GM06990 (cell line): ENCODE measurements around the gene TBC1D5.

Experiments used
- DNase-seq: peaks from one replicate; pipeline ENCODE4 v3.0.0-alpha.2; 2011; ENCODE audit not compliant: insufficient read length; ENCODE audit errors: extremely low read depth
- H3K27me3 ChIP-seq: replicated peaks from 2 replicates; pipeline ENCODE4 v1.6.0; 2011; ENCODE audit warnings: low read length; ENCODE audit not compliant: control insufficient read depth, insufficient read depth
- H3K36me3 ChIP-seq: 2 replicates; pipeline ENCODE4 v1.5.1; 2011; ENCODE audit warnings: low read length; ENCODE audit not compliant: control insufficient read depth, insufficient read depth
- H3K4me3 ChIP-seq: replicated peaks from 2 replicates; pipeline ENCODE4 v1.5.1; 2011; ENCODE audit warnings: low read depth, mild to moderate bottlenecking, control low read depth, low read length
- CTCF ChIP-seq: IDR thresholded peaks from 2 replicates; pipeline ENCODE4 v1.5.1; 2011; ENCODE audit warnings: low read length, control low read depth, mild to moderate bottlenecking, inconsistent platforms; ENCODE audit not compliant: insufficient read depth, poor library complexity, severe bottlenecking

TBC1D5 gene

DNA sequence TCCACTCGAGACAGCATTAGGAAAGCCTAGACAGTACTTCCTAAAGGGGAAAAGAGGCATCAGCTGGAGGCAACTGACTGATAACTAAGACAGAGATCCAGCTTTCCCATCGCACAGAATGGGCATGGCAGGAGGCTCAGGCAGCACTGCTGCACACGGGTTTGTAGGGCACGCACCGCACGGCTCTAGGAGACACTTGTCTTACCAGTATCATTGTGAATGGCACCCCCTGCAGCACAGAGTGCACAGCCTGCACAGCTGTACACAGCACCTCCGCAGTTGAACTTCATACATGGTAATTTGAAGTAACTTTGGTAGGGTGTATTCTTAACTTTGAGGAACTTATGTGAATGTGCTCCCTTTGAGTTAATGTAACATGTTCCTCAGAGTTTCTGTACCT is 576.1 kb downstream of the TBC1D5 start:
- H3K27me3 ChIP-seq, result no peaks in the 10 kb centered on the region
- H3K4me3 ChIP-seq, result no peak overlapping the region
- no peak for TF ChIP-seq CTCF
- DNase-seq, result no peak
- H3K36me3 ChIP-seq, result peaks cover 14% of the 10 kb centered on the region

GRCh38 chr3:17162116-17162515 is 580.3 kb downstream of the TBC1D5 start:
- Histone ChIP-seq H3K27me3 (no peaks in the 10 kb centered on the region), H3K4me3 (no peak overlapping the region), H3K36me3 (peaks cover 24% of the 10 kb centered on the region)
- DNase-seq, result no peak
- TF ChIP-seq CTCF, result no peak

GRCh38 chr3:17160597-17160996 is 581.8 kb downstream of the TBC1D5 start:
- TF ChIP-seq CTCF, result no peak
- H3K36me3 ChIP-seq, result peaks cover 27% of the 10 kb centered on the region
- no peak overlapping the region for H3K4me3 ChIP-seq
- DNase-seq, result no peak
- H3K27me3 ChIP-seq, result no peaks in the 10 kb centered on the region

DNA sequence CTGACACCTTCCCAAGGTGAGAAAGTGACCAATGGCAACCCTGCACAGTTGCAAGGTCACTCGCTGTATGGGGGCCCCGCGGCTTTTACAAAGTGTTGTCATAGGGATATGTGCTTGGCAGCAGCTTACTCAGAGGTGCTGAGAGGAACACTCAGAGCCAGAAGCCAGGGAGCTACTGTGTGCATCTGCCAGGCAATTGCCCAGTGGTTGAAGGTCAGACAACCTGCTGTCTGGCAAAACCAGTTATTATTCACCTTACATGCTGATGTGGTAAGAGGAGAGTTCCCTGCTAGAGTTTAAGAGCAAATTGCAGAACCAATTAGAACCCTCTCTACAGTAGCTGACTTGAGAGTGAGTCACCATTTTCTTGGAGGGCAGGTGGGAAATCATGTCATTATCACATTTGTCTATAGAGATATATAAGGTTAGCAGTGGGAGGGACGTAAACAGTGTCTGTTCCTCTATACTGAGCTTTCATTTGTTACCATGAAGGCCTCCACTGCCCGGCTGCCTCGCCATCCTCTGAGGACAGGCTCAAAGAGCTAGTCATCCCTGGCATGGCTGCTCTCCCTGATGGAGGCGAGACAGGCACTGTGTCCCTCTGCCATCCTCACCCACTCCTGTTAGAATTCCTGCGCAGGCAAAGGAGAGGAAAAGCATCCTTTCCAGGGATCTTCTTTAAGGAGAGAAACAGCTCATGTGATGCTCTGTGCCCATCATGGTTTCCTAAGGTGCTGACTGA is 583.3 kb downstream of the TBC1D5 start:
- DNase-seq, result no peak
- Histone ChIP-seq H3K4me3 (no peak overlapping the region), H3K27me3 (no peaks in the 10 kb centered on the region), H3K36me3 (peaks cover 31% of the 10 kb centered on the region)
- TF ChIP-seq CTCF, result no peak

DNA sequence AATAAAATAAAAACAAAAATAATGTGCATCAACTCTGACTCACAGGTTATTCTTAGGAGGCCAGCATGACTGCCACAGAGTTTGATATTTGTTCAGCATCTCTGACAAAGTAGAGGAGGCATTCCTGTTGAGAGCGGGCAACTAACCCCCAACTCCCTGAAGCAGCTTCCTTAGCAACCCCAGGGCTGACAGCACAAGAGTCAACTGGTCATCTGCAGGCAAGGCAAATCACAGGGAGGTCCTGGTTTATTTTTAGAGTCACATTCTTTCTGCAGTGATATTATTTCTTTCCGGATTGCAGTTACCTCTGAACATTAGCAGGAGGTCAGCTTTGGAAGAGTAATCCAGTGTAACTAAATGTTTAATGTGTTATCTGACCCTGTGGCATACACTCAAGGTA is 584.7 kb downstream of the TBC1D5 start:
- Histone ChIP-seq H3K4me3 (no peak overlapping the region), H3K36me3 (peaks cover 33% of the 10 kb centered on the region), H3K27me3 (no peaks in the 10 kb centered on the region)
- DNase-seq, result no peak
- TF ChIP-seq CTCF, result no peak

DNA sequence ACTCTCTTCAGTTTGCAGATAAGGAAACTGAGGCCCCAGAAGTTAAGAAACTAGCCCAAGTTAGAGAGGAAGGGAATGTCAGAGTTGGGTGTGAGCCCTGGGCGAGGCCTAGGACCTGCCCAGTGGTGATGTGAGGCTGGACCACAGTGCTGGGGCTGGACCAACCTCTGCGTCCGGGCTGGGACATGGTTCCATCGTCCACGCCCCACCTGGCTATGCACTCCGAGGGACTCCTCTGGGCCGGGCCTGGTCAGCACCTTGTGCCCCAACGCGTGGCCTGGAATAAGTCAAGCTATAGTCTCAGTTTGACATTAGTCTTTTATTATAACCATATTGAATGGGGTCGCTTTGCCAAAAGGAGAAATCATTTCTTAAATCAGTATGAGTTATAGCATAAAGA is 585.6 kb downstream of the TBC1D5 start:
- no peak for TF ChIP-seq CTCF
- DNase-seq, result no peak
- Histone ChIP-seq H3K36me3 (peaks cover 30% of the 10 kb centered on the region), H3K27me3 (no peaks in the 10 kb centered on the region), H3K4me3 (no peak overlapping the region)
